Testis (tissue), 3 donors: ENCODE data around the gene SAP30BP. TPM values are rescaled to one million over a fixed set of nuclear protein-coding genes. Genes with fewer than 3 reads are reported as not detected.

ENCODE experiments used
- DNase-seq: peaks from one replicate; pipeline ENCODE4 v3.0.0-alpha.2; 2019
- H3K27ac ChIP-seq, 2 donors: fragments of 200-600 bp; sonication (generic); one replicate each; pipeline ENCODE4 v1.5.1; 2019
- H3K27me3 ChIP-seq: fragments of 200-600 bp; sonication (generic); one replicate; pipeline ENCODE4 v1.5.1; 2019
- H3K36me3 ChIP-seq: fragments of 200-600 bp; sonication (generic); one replicate; pipeline ENCODE4 v1.5.1; 2017; ENCODE audit warnings: low read depth; ENCODE audit errors: missing control alignments
- H3K4me1 ChIP-seq: fragments of 200-600 bp; sonication (generic); one replicate; pipeline ENCODE4 v1.5.1; 2019
- H3K4me3 ChIP-seq, 2 donors: fragments of 200-600 bp; sonication (generic); one replicate each; pipeline ENCODE4 v1.5.1; 2017 to 2019
- H3K9me3 ChIP-seq: fragments of 200-600 bp; sonication (generic); one replicate; pipeline ENCODE4 v1.5.1; 2017
- CTCF ChIP-seq, 3 experiments: fragments of 450-650 bp in 2 of 3; fragments of 200-600 bp in 1 of 3; sonication (generic) in 1 of 3; IDR thresholded peaks; one replicate each; pipeline ENCODE4 v1.5.1; 2016 to 2019; ENCODE audit warnings: antibody characterized with exemption in 3 of 3, mild to moderate bottlenecking in 2 of 3, moderate library complexity in 1 of 3
- POLR2A ChIP-seq: fragments of 450-650 bp; IDR thresholded peaks from one replicate; pipeline ENCODE4 v1.6.1; 2017; ENCODE audit warnings: antibody characterized with exemption, mild to moderate bottlenecking, moderate library complexity
- WGBS, 2 donors: methylation state at CpG; one replicate each; pipeline ENCODE4 v1.1.5; 2018; 5-methylcytosine and 5-hydroxymethylcytosine counted together
- intact Hi-C: fragments of 100-400 bp; cut with DNase I; formaldehyde crosslinking; loops from one replicate; pipeline ENCODE4 v1.15.1; 2023; ENCODE audit warnings: low total_unique reads
- polyA plus RNA-seq: library from polyadenylated mRNA; stranded (reverse); fragments of 350-450 nt; fragmentation: Illumina TruSeq; extraction: RNeasy Lipid Tissue Mini Kit (QIAGEN cat#74804); gene quantifications from one replicate; pipeline ENCODE4 v1.2.3, GENCODE V29; 2014; ENCODE audit warnings: low read depth, low replicate concordance; ENCODE audit not compliant: insufficient read depth
- total RNA-seq, 2 donors: library from RNA; depleted of rRNA; stranded (reverse); fragments of >200 nt; gene quantifications; one replicate each; pipeline ENCODE4 v1.2.3, GENCODE V29; 2016

Gene SAP30BP
- total and polyA plus RNA-seq, 3 donors from 2014 or later, result 78.4 to 95.9 (median 86.9) TPM

DNA sequence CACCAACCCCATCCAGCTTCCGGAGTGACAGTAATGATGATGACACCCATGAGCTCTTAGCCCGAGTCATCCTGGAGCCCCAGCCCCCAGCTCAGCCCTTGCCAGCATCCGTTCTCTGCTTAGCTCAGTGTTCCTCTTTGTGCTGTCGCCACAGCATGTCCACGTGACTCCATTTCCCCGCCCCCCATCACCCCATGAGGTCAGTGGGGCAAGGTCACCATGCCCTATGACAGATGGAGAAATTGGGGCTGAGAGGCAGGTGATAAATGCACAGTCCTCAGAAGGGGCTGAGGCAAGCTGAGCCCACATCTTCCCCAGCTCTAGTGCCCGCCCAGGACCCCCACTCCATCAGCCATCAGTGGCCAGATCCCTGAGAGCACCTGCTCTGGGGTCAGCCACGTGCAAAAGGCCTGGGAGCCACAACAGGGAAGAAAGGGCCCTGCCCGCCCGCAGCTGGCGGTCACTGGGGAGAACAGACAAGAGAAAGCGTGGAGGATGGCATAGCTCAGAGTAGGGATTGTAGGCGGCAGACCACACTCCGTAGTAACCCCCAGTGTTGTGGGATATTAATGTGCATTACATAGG, 71.2 kb downstream of the SAP30BP start:
- Histone ChIP-seq H3K4me1 (no peaks in the 10 kb centered on the region), H3K27ac (no peak overlapping the region), H3K27me3 (no peaks in the 10 kb centered on the region), H3K4me3 (no peak overlapping the region), H3K9me3 (no peaks in the 10 kb centered on the region), H3K36me3 (no peaks in the 10 kb centered on the region)
- intact Hi-C loops, result no loop called here
- no peak for DNase-seq
- WGBS, 2 donors, result 70 to 72% methylated on average over 13 to 14 of the region's 14 CpGs
- TF ChIP-seq CTCF (IDR thresholded peaks at IDR 0.05), result no peak
- TF ChIP-seq POLR2A, result no peak

GRCh38 chr17:75739174-75739573, 72.0 kb downstream of the SAP30BP start:
- H3K27me3 ChIP-seq, result no peaks in the 10 kb centered on the region
- H3K36me3 ChIP-seq, result no peaks in the 10 kb centered on the region
- no peak overlapping the region for H3K4me3 ChIP-seq
- intact Hi-C loops, result no loop called here
- no peaks in the 10 kb centered on the region for H3K4me1 ChIP-seq
- H3K9me3 ChIP-seq, result no peaks in the 10 kb centered on the region
- TF ChIP-seq CTCF (IDR thresholded peaks at IDR 0.05) (no peak), POLR2A (no peak)
- H3K27ac ChIP-seq, result no peak overlapping the region
- no peak for DNase-seq
- WGBS, 2 donors, result 90 to 96% methylated on average over 7 of the region's 7 CpGs

DNA sequence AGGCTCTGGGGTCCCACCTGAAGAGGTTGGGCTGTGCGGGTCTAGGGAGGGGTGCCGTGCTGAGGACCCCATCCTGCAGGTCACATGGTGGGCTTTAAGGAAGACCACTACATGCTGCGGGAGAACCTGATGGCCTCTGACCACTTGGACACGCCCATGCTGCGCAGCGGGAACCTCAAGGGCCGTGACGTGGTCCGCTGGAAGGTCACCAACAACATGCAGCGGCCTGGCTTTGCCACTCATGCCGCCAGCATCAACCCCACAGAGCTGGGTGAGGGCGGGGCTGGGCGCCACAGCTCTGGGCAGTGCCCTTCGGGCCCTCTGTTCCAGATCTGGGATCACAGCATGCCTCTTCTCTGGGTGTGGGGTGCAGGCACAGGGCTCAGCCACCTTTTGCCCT, 72.7 kb downstream of the SAP30BP start:
- H3K9me3 ChIP-seq, result no peaks in the 10 kb centered on the region
- WGBS, 2 donors, result 93 to 94% methylated on average over 13 of the region's 14 CpGs
- no peak overlapping the region for H3K27ac ChIP-seq
- no peaks in the 10 kb centered on the region for H3K27me3 ChIP-seq
- no peaks in the 10 kb centered on the region for H3K4me1 ChIP-seq
- intact Hi-C loops, result no loop called here
- no peak for TF ChIP-seq POLR2A
- no peak for TF ChIP-seq CTCF (IDR thresholded peaks at IDR 0.05)
- H3K36me3 ChIP-seq, result no peaks in the 10 kb centered on the region
- DNase-seq, result no peak
- no peak overlapping the region for H3K4me3 ChIP-seq

DNA sequence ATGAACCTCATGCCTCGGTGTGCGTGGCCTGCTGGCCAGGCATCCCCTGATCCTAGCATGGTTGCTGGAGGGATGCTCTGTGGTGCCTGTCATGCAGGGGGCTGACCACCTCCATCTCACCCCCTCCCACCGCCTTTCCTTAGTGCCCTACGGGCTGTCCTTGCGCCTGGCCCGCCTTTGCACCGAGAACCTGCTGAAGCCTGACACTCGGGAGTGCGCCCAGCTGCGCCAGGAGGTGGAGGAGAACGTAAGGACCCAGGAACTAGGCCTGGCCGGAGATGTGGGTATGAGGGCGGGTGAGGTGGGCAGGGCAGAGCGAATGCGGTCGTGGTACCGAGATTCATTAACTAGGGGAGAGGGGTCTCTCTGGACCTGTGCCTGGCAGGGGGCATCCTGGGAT, 73.1 kb downstream of the SAP30BP start:
- Histone ChIP-seq H3K9me3 (no peaks in the 10 kb centered on the region), H3K4me3 (no peak overlapping the region), H3K27me3 (no peaks in the 10 kb centered on the region), H3K4me1 (no peaks in the 10 kb centered on the region), H3K27ac (no peak overlapping the region), H3K36me3 (no peaks in the 10 kb centered on the region)
- WGBS, 2 donors, result 94 to 98% methylated on average over 15 to 17 of the region's 17 CpGs
- TF ChIP-seq POLR2A (no peak), CTCF (IDR thresholded peaks at IDR 0.05) (no peak)
- no peak for DNase-seq
- intact Hi-C loops, result no loop called here

- TF ChIP-seq POLR2A, result no peak
- no peak for TF ChIP-seq CTCF (IDR thresholded peaks at IDR 0.05)
- intact Hi-C loops, result no loop called here
- Histone ChIP-seq H3K36me3 (no peaks in the 10 kb centered on the region), H3K27ac (no peak overlapping the region), H3K4me1 (no peaks in the 10 kb centered on the region), H3K27me3 (no peaks in the 10 kb centered on the region), H3K4me3 (no peak overlapping the region), H3K9me3 (no peaks in the 10 kb centered on the region)
- 88 to 97% methylated on average over 9 to 17 of the region's 17 CpGs for WGBS, 2 donors
- no peak for DNase-seq
Observed at GRCh38 chr17:75740631-75741077, 73.5 kb downstream of the SAP30BP start.
